Stimulated activated CD8-positive, alpha-beta memory T cell treated with anti-CD3 and anti-CD28 coated beads, Interleukin-7, amount 100 ng/mL, for 24 hours (primary cell): ENCODE results near the gene SRF.

Experiments used
- DNase-seq: peaks from one replicate; pipeline ENCODE4 v3.0.0-alpha.2; 2020; ENCODE audit warnings: low read depth

SRF gene

DNA sequence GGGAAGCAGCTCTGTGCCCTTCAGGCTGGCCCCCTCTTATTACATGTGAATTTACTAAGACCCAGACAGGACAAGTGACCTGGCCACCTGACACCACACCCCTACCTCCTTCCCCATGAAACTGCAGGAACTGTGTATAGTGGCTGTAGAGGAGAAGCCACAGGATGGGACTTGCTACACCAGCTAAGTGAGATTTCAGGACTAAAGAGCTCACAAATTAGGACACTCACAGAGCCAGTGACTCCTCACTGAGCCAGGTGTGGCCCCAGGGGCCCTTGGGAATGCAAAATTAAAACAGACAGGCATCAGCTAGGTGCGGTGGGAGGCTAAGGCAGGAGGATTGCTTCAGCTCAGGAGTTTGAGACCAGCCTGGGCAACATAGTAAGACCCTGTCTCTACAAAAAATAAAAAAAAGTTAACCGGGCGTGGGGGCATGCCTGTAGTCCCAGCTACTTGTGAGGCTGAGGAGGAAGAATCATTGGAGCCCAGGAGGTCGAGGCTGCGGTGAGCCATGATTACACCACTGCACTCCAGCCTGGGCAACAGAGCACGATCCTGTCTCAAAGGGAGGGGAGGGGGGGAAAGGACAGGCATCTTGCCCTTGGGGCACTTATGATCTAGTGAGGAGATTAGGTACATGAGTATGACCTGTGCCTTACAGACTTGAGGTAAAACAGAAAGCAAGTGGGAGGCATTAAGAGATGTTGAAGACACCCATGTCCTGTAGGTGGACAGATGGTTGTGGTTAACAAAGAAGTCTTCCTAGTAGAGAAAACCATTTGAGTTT is 23.2 kb upstream of the SRF start:
- no peak for DNase-seq

DNA sequence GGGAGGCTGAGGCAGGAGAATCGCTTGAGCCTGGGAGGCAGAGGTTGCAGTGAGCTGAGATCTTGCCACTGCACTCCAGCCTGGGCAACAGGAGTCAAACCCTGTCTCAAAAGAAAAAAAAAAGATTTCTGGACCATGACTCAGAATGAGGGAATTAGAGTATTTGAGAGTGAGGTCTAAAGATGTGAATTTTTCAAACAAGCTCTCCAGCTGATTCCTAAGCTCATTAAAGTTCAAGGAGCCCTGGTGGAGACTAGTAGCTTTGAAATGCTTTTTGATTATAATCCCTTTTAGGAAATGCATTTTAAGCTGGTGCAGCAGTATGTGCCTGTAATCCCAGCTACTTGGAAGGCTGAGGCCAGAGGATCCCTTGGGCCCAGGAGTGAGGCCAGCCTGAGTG is 21.8 kb upstream of the SRF start:
- no peak for DNase-seq

DNA sequence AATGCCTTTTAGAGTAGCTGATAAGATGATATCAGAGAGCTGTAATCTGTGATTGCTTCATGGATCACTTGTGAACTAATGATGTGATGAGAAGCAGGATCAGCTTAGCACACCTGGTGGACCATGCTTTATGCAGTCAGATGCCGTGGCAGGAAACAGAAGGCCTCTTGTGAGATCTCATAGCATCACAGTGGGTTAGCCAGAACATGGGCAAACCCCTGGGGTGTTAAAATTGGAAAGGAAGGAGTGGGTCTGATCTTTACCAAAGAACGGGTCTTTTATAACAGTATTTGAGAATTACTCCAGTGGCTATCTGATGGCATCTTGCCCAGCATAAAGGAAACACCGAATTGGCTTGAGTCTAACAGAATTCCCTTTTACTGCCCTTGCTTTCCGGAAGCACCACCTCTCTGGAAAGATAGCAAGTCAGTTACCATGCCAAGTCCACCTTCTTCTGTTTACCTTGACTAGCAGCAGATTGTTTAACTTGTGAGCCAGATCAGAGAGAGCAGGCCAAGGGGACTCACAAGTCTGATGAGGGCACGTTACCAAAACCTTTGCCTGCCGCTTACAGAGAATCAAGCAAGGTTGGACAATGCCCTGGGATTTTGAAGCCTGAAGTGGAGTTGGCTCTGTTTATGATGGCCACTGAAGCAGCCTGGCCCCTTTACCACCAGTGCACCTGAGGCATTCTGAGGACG is 20.9 kb upstream of the SRF start:
- DNase-seq, result no peak

DNA sequence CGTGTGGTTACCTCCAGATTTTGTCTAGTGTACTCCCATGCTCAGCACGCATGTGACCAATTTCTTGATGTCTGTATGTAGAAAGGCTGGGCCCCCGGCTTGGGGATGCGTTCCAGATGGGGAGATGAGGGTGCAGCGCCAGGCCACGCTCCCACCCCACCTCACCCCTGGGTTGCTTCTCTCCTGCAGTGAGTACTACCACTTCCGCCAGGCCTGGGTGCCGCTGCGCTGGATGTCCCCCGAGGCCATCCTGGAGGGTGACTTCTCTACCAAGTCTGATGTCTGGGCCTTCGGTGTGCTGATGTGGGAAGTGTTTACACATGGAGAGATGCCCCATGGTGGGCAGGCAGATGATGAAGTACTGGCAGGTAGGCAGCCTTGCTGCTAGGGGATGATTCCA is 11.5 kb upstream of the SRF start:
- no peak for DNase-seq

DNA sequence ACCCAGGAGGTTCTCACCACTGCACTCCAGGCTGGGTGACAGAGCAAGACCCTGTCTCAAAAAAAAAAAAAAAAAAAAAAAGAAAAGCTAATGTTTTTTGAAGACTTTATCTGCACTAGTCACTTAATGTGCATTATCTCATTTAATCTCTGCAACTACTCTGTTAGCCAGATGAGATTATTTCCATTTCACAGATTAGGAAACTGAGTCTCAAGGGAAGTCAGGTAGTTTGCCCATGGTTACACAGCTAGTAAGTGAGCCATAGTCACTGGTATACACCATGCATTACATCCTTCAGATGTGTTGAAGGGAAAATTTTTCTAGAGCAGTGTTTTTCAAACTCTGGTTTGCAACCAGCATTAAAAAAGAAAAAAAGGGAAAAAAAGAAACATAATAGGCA is 7.2 kb upstream of the SRF start:
- DNase-seq, result no peak

DNA sequence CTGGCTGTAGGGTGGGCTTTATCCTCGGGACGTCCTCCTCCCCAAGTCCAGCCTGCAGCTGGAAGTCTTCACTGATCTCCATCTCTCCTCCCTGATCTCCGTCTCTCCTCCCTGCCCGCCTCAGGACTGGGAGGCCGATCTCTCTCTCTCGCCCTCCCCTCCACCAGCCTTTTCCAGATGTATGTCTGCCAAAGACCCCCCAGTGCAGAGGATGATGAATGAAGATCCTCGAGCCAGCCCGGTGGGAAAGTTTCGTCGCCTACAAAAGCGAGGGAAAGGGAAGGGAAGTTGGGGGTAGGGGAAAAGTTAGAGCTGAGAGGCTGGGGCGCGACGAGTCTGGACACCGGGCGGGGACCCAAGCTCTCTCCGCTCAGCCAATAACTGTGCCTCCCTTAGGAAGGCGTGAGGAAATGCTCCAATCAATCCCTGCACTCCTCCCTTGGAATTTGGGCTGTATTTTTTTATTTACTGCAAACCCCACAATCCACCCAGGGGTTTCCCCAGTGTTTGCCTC is 595 bp upstream of the SRF start:
- DNase-seq, result no peak

DNA sequence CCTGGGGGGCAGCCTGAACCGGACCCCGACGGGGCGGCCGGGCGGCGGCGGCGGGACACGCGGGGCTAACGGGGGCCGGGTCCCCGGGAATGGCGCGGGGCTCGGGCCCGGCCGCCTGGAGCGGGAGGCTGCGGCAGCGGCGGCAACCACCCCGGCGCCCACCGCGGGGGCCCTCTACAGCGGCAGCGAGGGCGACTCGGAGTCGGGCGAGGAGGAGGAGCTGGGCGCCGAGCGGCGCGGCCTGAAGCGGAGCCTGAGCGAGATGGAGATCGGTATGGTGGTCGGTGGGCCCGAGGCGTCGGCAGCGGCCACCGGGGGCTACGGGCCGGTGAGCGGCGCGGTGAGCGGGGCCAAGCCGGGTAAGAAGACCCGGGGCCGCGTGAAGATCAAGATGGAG is 636 bp downstream of the SRF start:
- DNase-seq, result no peak

DNA sequence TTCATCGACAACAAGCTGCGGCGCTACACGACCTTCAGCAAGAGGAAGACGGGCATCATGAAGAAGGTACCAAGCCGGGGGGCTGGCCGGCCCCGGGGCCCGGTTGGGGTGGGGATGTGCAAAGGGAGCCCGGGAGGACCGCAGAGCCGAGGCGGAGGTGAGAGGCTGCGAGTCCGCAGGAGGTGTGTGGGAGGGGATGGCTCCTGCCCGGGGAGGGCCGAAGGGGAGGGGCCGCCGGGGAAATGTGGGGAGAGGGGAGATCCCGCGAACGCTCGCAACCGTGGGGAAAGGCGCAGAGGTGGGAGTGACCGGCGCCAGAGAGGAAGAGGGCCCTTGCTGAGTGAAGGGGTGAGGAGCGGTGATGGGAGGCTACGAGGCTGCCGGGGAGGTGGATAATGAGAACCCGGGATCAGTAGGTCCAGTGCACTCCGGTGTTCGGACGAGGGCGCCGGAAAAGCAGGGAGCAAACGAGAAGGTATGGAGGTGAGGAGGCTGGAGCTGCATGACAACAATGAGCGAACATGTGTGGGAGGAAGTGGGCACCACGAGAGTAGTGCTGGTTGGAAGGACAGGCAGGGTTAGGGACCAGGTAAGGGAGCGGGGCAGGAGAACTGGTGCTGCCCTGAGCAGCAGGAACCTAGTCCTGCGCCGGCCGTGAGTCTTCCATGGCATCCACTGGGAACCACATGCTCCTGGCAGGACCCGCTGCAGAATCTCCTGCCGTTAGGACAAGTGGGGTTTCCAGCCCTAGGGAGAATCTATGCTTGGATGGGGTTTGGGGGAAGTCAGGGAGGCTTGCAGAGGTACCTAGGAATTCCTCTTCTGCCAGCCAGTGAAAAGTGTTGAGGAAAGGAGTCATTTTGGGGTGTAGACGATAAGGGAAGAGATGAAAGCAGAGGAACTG is 1.3 kb downstream of the SRF start:
- DNase-seq, result no peak

DNA sequence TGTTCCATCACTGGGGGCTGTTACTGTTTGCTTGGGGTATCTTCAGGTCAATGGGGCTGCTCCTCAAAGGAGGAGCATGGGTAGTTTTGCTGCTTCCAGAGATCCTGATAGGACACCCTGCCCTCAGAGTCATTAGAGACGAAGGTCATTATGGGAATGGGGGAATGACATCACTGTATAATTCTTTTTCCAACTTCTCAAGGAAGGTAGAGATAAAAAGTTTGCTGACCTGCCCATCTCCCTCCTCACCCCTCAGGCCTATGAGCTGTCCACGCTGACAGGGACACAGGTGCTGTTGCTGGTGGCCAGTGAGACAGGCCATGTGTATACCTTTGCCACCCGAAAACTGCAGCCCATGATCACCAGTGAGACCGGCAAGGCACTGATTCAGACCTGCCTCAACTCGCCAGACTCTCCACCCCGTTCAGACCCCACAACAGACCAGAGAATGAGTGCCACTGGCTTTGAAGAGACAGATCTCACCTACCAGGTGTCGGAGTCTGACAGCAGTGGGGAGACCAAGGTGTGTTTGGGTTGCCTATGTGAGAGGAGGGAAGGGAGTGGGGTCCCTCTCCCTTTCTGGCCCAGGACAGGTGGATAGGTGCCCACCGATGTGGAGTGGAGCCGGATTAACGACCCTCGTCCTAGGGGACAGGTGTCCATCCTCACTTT is 2.7 kb downstream of the SRF start:
- DNase-seq, result no peak

DNA sequence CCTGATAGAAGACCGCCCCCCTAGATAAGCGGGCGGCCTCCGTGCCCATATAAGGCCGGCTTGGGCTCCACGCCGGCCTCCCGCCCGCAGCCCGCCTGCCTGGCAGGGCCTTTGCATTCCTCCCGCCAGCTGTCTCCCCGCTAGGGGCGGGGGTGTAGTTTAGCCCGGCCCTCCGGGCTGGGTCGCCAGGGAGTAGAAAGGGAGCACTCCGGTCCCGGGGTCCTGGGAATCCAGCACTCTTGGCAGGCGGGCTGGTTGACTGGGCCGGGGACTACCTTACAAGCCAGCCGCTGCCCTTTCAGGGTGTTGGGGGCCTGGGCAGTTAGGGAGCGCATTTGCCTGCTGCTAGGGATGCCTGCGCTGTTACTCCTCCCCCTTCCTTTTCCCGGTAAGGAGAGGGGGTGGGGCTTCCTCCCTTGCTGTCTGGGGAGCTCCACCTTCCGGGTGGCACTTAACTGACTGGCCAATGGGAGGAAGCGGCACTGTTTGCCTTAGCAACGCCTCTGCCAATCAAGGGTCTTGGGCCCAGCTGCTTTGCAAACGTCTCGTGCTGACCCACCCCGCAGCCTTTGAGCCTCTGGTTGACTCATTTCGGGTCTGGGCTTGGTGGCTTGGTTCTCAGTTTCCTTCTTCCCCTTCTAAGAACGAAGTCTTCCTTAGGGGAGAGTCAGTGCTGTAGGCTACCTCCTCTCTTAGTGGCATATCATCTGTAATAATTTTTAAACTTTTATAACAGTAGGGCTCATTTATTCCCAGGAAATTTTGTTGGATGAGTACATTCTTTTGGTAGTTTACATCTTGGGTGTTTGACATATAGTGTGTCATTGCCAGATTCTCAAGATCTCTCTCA is 3.4 kb downstream of the SRF start:
- DNase-seq, result peak; percentile 86

DNA sequence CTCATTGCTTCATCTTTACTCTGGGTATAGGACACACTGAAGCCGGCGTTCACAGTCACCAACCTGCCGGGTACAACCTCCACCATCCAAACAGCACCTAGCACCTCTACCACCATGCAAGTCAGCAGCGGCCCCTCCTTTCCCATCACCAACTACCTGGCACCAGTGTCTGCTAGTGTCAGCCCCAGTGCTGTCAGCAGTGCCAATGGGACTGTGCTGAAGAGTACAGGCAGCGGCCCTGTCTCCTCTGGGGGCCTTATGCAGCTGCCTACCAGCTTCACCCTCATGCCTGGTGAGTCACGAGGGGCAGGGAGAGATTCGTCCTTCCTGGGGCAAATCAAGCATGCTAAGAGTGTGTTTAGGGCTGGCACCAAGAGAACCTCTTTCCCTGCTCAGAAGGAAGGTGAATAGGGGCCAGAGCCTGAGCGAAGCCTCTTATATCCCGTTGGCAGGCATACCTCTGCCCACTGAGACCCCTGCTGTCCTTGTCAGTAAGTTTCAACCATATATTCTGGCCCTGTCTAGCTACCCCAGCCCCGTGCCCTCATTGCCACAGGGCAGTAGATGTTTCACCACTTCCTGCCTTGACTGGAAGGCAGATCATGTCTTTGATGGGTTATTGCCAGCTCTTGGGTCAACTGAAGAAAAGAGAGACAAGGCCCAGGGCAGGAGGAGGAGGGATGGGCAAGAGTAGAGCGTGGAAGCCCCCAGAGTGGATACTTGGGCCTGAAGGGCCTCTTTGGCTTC is 4.8 kb downstream of the SRF start:
- DNase-seq, result no peak

DNA sequence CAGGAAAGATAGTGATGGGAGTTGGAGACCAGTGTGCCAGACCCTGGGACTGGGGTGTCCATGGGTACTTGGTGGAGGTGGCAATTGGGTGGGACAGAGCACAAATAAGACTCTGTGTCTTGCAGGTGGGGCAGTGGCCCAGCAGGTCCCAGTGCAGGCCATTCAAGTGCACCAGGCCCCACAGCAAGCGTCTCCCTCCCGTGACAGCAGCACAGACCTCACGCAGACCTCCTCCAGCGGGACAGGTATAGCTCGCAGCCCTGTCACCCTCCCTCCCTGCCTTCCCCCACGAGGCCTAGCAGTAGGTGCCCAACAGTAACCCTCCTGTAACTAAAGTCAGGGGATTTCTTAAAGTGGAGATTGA is 5.3 kb downstream of the SRF start:
- DNase-seq, result no peak

DNA sequence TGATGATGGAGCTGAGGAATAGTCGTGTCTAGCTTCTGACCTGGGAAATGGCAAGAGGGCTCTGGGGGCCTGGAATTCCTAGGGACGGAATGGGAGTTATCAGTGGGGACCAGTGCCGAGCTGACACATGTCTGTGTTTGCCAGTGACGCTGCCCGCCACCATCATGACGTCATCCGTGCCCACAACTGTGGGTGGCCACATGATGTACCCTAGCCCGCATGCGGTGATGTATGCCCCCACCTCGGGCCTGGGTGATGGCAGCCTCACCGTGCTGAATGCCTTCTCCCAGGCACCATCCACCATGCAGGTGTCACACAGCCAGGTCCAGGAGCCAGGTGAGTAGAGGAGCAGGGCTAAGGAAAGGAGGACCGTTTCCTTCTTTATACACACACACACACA is 7.1 kb downstream of the SRF start:
- DNase-seq, result no peak

DNA sequence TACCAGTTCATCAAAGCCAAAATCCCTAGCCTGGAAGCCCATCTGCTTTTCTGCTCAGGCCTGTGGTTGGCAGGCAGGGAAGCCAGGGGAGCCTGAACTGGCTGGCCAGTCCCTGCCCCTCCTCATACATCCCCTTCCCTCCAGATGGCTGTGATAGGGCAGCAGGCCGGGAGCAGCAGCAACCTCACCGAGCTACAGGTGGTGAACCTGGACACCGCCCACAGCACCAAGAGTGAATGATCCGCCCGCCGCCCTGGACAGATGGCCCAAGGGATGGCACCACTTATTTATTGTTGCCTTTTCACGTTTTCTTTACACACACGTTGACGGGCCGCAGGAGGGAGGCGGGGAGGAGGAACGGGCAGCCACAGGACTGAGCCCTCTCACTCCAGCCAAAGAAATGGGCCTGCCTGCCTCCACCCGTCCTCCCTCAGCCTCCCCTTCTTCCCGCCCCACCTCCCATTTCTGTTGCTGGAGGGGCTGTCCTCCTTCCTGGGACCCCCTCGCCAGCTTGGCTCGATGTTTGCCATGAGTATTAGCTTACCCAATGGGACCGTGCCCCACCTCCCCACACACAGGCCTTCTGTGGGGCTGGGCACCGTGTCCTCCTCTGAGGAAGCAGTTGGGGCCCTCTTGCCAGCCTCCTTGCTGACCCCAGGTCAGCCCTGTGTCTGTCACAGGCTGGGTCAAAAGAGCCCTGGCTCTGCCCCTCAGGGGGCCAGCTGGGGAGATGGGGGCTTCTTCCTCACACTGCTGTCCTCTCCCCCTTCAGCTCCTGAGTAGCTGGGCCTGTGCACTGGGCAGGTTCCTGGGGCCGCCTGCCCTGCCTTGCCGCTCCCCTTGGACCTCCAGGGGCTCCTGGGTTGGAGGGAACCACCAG is 8.1 kb downstream of the SRF start:
- DNase-seq, result no peak

DNA sequence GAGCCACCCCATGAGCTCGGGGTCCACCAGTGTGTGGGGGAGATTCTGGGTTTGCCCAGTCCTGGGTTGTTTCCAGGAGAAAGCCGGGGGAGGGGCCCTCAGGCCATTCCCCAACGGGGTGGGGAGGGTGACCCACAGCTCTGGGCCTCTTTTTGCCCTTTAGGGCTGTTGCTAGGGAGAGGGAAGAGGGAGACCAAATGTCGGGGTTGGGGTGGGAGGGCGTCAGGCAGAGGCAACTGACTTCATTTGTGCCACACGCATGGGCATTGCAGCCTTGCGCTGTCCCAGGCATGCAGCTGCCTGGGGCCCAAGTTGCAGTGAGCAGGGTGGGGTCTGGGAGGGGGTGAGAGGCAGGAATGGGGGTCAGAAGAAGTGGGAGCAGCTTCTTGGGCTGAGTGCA is 9.0 kb downstream of the SRF start:
- no peak for DNase-seq

DNA sequence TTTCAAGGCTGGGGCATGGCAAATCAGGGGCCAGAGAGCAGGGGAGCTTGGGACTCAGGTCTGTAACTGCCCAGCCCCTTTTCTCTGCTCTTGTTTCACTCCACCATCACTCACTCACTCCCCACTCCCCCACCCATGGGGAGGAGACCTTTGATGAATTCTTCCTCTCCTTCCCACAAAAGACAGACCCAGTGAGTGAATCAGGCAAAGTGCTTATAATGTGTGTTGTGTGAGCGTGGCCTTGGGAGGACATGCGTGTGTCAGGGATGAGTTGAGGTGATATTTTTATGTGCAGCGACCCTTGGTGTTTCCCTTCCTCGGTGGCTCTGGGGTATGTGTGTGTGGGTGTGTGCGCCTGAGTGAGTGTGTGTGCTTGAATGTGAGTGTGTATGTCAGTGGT is 9.9 kb downstream of the SRF start:
- DNase-seq, result no peak

DNA sequence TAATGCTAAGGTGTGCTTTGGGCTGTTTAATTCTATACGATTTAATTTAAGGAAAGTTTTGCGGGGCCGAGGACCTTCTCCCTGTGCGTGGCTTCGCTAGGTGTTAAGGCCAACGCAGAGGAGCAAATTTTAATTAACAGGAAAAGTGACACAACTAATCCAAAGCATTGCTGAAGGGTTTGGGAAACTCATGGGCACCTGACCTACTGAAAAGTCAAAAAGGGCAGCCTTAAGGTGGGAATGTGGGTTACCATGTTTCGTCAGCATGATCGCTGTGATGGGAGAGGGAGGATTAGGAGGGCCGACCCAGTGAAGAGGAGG is 10.5 kb downstream of the SRF start:
- DNase-seq, result no peak

DNA sequence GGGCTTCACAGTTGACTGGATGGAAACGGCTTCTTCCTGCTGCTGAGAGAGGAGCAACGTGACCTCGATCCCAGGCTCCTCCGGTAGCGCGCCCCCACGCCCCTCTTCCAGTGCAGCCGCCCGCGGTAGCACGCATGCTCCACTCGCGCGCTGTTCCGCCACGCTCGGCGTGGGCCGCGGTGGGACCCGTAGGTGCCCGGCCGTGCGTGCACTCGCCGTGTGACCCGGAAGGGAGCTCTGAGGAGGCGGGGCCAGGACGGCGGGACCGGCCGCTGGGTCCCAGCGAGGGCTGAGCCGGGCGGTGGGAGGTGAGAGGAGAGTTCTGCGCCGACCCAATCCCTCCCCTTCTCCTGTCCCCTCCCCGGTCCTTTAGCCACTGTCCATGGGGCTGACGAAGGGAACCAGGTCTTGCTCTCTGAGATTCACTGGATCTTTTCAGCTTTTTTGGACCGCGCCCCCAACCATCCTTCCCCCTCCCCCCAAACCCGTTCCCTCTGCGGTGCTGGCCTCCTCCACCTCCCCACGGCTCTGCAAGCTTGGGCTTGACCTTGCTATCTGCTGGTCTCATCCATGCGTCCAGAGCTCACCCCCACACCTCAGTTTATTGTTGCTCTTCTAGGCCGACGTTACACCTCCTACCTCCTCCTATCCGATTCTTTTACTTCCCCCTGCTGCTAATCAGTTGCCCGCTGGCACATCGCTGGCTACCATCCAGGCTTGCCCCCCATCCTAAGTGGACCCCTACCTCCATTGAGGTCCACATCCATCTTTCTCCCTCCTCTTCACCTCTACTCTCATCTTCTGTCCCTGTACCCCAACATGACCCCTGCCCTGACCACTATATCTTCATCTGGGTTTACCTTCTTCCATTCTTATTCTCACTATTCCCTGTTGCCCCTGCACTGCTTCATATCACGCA is 11.1 kb downstream of the SRF start, which contains the start of gene CUL9:
CUL9 (plus strand) TSS at position 255 of the 919 bp plus-strand sequence. CDS start 2,115 bp downstream, outside the sequence.
- peak; percentile 57 for DNase-seq
